ENCODE measurements around the gene MRPL43.

Gene MRPL43

DNA sequence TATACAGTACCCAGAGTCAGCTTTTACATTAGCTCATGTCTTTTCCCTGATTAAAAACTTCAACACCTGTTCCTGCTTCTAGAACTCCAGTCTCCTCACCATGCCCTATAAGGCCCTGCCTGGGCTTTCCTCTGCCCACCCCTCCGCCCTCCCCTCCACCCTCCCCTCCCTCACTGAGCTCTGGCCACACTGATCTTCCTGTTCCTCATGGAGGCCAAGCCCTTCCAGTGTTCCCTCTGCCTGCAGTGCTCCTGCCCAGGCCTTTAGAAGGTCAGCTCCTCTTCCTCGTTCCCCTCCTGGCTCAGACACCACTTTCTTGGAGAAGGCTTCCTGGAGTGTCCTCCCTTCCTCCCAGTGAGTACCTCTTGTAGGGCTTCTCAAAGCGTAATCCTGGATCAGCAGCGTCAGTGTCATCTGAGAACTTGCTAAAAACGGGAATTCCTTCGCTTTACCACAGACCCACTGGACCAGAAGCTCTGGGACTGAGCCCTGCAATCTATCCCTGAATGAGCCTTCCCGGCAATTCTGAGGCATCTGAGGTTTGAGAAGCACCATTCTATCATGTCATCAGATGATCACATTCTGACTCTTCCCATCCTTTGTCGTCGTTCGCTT is 39.9 kb upstream of the MRPL43 start:
- no peak overlapping the region for H3K4me3 ChIP-seq (ENCODE audit: low read depth, low read length)
- TF ChIP-seq, protein P1, sequence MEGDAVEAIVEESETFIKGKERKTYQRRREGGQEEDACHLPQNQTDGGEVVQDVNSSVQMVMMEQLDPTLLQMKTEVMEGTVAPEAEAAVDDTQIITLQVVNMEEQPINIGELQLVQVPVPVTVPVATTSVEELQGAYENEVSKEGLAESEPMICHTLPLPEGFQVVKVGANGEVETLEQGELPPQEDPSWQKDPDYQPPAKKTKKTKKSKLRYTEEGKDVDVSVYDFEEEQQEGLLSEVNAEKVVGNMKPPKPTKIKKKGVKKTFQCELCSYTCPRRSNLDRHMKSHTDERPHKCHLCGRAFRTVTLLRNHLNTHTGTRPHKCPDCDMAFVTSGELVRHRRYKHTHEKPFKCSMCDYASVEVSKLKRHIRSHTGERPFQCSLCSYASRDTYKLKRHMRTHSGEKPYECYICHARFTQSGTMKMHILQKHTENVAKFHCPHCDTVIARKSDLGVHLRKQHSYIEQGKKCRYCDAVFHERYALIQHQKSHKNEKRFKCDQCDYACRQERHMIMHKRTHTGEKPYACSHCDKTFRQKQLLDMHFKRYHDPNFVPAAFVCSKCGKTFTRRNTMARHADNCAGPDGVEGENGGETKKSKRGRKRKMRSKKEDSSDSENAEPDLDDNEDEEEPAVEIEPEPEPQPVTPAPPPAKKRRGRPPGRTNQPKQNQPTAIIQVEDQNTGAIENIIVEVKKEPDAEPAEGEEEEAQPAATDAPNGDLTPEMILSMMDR (IDR thresholded peaks at IDR 0.05; ENCODE audit: low read depth, low read length), result no peak

DNA sequence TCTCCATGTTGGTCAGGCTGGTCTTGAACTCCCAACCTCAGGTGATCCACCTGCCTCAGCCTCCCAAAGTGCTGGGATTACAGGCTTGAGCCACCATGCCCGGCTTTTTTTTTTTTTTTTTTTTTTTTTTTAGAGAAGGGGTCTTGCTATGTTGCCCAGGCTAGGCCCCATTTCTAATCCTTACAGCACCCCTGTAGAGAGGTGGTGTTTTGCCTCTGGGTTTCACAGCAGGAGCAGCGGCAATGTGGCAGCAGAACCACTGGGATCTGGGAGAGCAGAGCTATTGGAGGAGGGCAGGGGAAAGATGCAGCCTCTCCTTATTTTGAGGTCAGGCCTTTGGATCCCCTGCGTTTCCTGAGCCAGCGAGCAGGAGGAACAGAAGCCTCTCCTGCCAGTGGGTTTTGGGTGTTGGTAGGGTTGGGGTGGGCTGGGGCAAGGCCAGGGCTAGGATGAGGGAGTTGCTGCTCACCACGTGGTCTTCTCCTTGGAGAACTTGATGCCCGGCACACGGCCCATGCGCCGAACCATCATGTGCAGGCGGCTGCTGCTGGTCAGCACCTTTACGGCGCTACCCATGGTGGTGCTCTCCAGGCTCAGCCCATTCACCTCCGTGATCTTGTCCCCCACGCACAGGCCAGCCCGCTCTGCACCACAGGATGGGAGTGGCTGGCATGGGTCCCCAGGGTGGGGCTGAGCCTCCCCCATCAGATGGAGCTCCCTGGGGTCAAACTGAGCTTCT is 35.8 kb upstream of the MRPL43 start:
- TF ChIP-seq, protein P1 (IDR thresholded peaks at IDR 0.05; ENCODE audit: low read depth, low read length), result no peak
- no peak overlapping the region for H3K4me3 ChIP-seq (ENCODE audit: low read depth, low read length)

DNA sequence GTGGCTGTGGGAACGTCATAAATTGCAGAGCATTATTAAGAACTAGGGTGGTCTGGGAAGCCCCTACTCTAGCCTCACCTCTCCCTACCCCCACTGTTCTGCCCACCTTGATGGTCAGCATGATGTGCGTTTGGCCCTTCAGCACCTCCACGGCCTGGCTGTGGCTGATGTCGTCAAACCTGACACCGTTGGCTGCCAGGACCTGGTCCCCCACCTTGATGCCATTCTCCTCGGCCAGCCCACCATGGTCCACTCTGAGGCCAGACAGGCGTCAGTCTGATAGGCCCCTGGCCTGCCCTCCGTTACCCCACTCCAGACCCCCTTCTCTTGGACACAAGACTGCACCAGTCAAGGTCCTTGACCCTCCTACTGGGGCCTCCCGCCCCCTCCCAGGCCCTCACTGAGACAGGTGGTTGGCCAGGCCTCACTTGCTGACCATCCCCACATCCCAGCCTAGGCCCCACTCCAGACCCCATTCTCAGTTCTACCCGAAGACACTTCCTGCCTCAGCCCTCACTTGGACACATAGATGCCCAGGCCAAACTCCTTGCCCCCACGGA is 34.5 kb upstream of the MRPL43 start:
- H3K4me3 ChIP-seq (ENCODE audit: low read depth, low read length), result no peak overlapping the region
- TF ChIP-seq, protein P1 (IDR thresholded peaks at IDR 0.05; ENCODE audit: low read depth, low read length), result no peak

DNA sequence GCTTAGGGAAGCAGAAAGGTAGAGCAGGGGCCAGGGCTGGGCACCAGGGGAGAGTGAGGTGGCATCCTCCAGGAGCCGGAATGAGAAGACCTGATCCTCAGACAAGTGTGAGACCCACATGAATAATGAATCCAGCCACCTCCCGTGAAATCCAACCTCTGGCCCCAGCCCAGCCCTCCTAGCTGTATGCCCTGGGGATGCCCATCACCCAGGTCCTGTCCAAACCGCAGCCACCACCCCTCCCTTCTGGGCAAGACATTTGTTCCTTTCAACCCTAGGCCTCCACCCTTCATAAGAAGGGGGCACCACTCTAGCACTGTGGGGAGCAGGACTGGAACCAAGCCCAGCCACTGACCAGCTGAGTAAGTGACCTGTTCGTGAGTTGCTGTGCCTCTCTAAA is 33.9 kb upstream of the MRPL43 start:
- TF ChIP-seq, protein P1 (IDR thresholded peaks at IDR 0.05; ENCODE audit: low read depth, low read length), result no peak
- H3K4me3 ChIP-seq (ENCODE audit: low read depth, low read length), result no peak overlapping the region

DNA sequence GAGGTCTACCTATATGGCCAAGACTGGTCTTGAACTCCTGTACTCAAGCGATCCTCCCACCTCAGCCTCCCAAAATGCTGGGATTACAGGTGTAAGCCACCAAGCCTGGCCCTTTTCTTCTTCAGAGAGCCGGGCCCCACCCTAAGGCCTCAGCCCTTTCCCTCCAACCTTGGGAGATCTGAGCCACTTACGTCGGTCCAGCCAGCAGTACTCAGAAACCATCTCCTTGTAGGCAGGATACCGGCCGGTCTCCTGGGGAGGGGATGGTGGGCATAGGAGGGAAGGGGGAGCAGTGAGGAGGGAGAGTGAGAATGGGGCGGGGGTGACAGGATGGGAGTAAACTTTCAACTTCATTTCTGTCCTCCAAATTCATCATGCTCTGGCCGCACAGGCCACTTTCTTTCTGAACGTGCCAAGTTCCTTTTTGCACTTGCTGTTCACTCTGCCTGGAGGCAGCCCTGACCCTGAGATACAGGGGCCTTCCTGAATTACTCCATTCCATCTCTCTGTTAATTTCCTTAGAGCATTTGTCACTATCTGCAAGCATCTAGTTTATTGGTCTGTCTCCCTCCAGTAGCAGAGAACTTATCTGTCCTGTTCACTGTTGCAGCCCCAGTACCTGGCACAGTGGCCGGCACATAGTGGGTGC is 33.3 kb upstream of the MRPL43 start:
- H3K4me3 ChIP-seq (ENCODE audit: low read depth, low read length), result no peak overlapping the region
- TF ChIP-seq, protein P1 (IDR thresholded peaks at IDR 0.05; ENCODE audit: low read depth, low read length), result no peak

DNA sequence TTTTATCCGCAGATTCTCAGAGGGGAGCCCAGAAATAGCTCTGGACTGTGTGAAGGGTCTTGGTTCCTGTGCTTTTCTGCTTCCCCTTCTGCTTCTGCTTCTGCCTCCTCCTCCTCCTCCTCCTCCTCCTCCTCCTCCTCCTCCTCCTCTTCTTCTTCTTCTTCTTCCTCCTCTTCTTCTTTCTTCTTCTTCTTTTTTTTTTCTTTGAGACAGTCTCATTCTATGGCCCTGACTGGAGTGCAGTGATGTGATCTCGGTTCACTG is 32.1 kb upstream of the MRPL43 start:
- TF ChIP-seq, protein P1 (IDR thresholded peaks at IDR 0.05; ENCODE audit: low read depth, low read length), result no peak
- H3K4me3 ChIP-seq (ENCODE audit: low read depth, low read length), result no peak overlapping the region

Measured in WI38 (cell line).